DOHH2 (cell line): ENCODE results near the gene PDE4D.

Experiments used
- CTCF ChIP-seq: fragments of 200-600 bp; sonication (generic); IDR thresholded peaks from one replicate; pipeline ENCODE4 v1.5.1; 2014; ENCODE audit warnings: antibody characterized with exemption, mild to moderate bottlenecking, low read depth, low read length; ENCODE audit not compliant: poor library complexity, severe bottlenecking
- EZH2phosphoT487 ChIP-seq: fragments of 200-600 bp; sonication (generic); IDR thresholded peaks from 2 replicates; pipeline ENCODE4 v1.6.1; 2017; ENCODE audit warnings: borderline replicate concordance, mild to moderate bottlenecking, antibody characterized with exemption, low read length, moderate library complexity, mixed read lengths

- TF ChIP-seq CTCF = no peak
- no peak for TF ChIP-seq EZH2phosphoT487
Observed at GRCh38 chr5:59727186-59727585, 166.3 kb downstream of the PDE4D start.
